SK-N-SH treated with all-trans-retinoic acid at 6 μM for 48 hours (cell line): ENCODE data around the gene CGRRF1.

Experiments used
- ATAC-seq: fragments of 200-7000 bp; cut with Tn5 transposase; 3 replicates; pipeline ENCODE4 v1.9.1; 2020; ENCODE audit warnings: mild to moderate bottlenecking, moderate library complexity
- ARNTL ChIP-seq: fragments of 450-650 bp; formaldehyde crosslinking; IDR thresholded peaks from 2 replicates; pipeline ENCODE4 v1.5.0; 2020; ENCODE audit warnings: low read depth, mild to moderate bottlenecking, moderate library complexity, borderline replicate concordance
- BACH2 ChIP-seq: fragments of 250-450 bp; sonication (Bioruptor Pico); IDR thresholded peaks from 2 replicates; pipeline ENCODE4 v1.9.0; 2021; ENCODE audit warnings: mild to moderate bottlenecking, borderline replicate concordance
- CSRNP3 ChIP-seq: fragments of 250-450 bp; sonication (Bioruptor Pico); IDR thresholded peaks from 2 replicates; pipeline ENCODE4 v1.5.1; 2021; ENCODE audit warnings: mild to moderate bottlenecking, moderate library complexity
- ESRRG ChIP-seq: fragments of 250-450 bp; sonication (Bioruptor Pico); IDR thresholded peaks from 2 replicates; pipeline ENCODE4 v1.6.1; 2021; ENCODE audit warnings: mild to moderate bottlenecking
- GLIS3 ChIP-seq: fragments of 250-450 bp; sonication (Bioruptor Pico); IDR thresholded peaks from 2 replicates; pipeline ENCODE4 v1.5.0; 2020; ENCODE audit warnings: mild to moderate bottlenecking, moderate library complexity
- ISL1 ChIP-seq: fragments of 250-450 bp; sonication (Bioruptor Pico); IDR thresholded peaks from 2 replicates; pipeline ENCODE4 v2.1.2; 2022; ENCODE audit warnings: mild to moderate bottlenecking, moderate library complexity
- OSR1 ChIP-seq: fragments of 250-450 bp; sonication (Bioruptor Pico); IDR thresholded peaks from 2 replicates; pipeline ENCODE4 v1.8.0; 2022; ENCODE audit warnings: moderate library complexity, mild to moderate bottlenecking, inconsistent platforms
- PATZ1 ChIP-seq: fragments of 250-450 bp; sonication (Bioruptor Pico); IDR thresholded peaks from 2 replicates; pipeline ENCODE4 v1.8.0; 2020; ENCODE audit warnings: mild to moderate bottlenecking, moderate library complexity, borderline replicate concordance
- POU6F1 ChIP-seq: fragments of 250-450 bp; sonication (Bioruptor Pico); IDR thresholded peaks from 2 replicates; pipeline ENCODE4 v1.8.0; 2021; ENCODE audit warnings: low read depth, mild to moderate bottlenecking, moderate library complexity, borderline replicate concordance
- PPARA ChIP-seq: fragments of 250-450 bp; sonication (Bioruptor Pico); IDR thresholded peaks from 2 replicates; pipeline ENCODE4 v1.5.0; 2020; ENCODE audit warnings: mild to moderate bottlenecking, borderline replicate concordance
- RARB ChIP-seq: fragments of 250-450 bp; sonication (Bioruptor Pico); IDR thresholded peaks from 2 replicates; pipeline ENCODE4 v1.8.0; 2021; ENCODE audit warnings: mild to moderate bottlenecking, moderate library complexity
- SNAI2 ChIP-seq: fragments of 250-450 bp; sonication (Bioruptor Pico); IDR thresholded peaks from 2 replicates; pipeline ENCODE4 v1.5.0; 2020; ENCODE audit warnings: mild to moderate bottlenecking, moderate library complexity
- TCF4 ChIP-seq: fragments of 250-450 bp; sonication (Bioruptor Pico); IDR thresholded peaks from 2 replicates; pipeline ENCODE4 v1.8.0; 2021; ENCODE audit warnings: mild to moderate bottlenecking, moderate library complexity, borderline replicate concordance
- TSHZ2 ChIP-seq: fragments of 250-450 bp; sonication (Bioruptor Pico); IDR thresholded peaks from 2 replicates; pipeline ENCODE4 v1.5.0; 2020; ENCODE audit warnings: mild to moderate bottlenecking, moderate library complexity
- ZC3H10 ChIP-seq: fragments of 250-450 bp; sonication (Bioruptor Pico); IDR thresholded peaks from 2 replicates; pipeline ENCODE4 v1.5.1; 2021; ENCODE audit warnings: mild to moderate bottlenecking, moderate library complexity
- ZFP3 ChIP-seq: fragments of 250-450 bp; sonication (Bioruptor Pico); IDR thresholded peaks from 2 replicates; pipeline ENCODE4 v1.5.0; 2020; ENCODE audit warnings: mild to moderate bottlenecking, moderate library complexity
- ZFP30 ChIP-seq: fragments of 450-650 bp; formaldehyde crosslinking; IDR thresholded peaks from 2 replicates; pipeline ENCODE4 v1.5.0; 2022; ENCODE audit warnings: mild to moderate bottlenecking, moderate library complexity
- ZNF565 ChIP-seq: fragments of 450-650 bp; formaldehyde crosslinking; conservative IDR thresholded peaks from 2 replicates; pipeline ENCODE4 v1.5.0; 2020; ENCODE audit warnings: low read depth, mild to moderate bottlenecking, moderate library complexity
- ZNF8 ChIP-seq: fragments of 450-650 bp; formaldehyde crosslinking; IDR thresholded peaks from 2 replicates; pipeline ENCODE4 v1.5.0; 2020; ENCODE audit warnings: mild to moderate bottlenecking, moderate library complexity

Gene CGRRF1

GRCh38 chr14:54472315-54472714 lies 37.4 kb upstream of the CGRRF1 start:
- no peak for ATAC-seq
- TF ChIP-seq TSHZ2 = no peak
- TF ChIP-seq RARB (CRISPR knock-in tag) = no peak
- TF ChIP-seq OSR1 (CRISPR knock-in tag) = no peak
- no peak for TF ChIP-seq ZNF565 (CRISPR knock-in tag)
- TF ChIP-seq TCF4 (CRISPR knock-in tag) = no peak
- TF ChIP-seq ZC3H10 (CRISPR knock-in tag) = no peak
- TF ChIP-seq ESRRG = no peak
- no peak for TF ChIP-seq POU6F1 (CRISPR knock-in tag)
- no peak for TF ChIP-seq CSRNP3
- no peak for TF ChIP-seq ZFP3 (CRISPR knock-in tag)
- no peak for TF ChIP-seq PPARA (CRISPR knock-in tag)
- no peak for TF ChIP-seq GLIS3
- TF ChIP-seq ZFP30 (CRISPR knock-in tag) = no peak
- TF ChIP-seq PATZ1 = no peak

GRCh38 chr14:54474232-54474793 lies 35.4 kb upstream of the CGRRF1 start:
- TF ChIP-seq ZNF8 = no peak
- no peak for TF ChIP-seq TSHZ2
- TF ChIP-seq PPARA (CRISPR knock-in tag) = no peak
- no peak for TF ChIP-seq GLIS3
- TF ChIP-seq SNAI2 (CRISPR knock-in tag) = no peak
- no peak for TF ChIP-seq ARNTL (CRISPR knock-in tag)
- no peak for TF ChIP-seq BACH2 (CRISPR knock-in tag)
- TF ChIP-seq ZFP30 (CRISPR knock-in tag) = no peak
- TF ChIP-seq TCF4 (CRISPR knock-in tag) = no peak
- TF ChIP-seq OSR1 (CRISPR knock-in tag) = no peak
- TF ChIP-seq ZFP3 (CRISPR knock-in tag) = no peak
- TF ChIP-seq ISL1 (CRISPR knock-in tag) = no peak
- no peak for ATAC-seq
